HL-60/S4 (cell line): ENCODE measurements around the gene KDM4B.

Experiments
- in situ Hi-C: fragments of 300-500 bp; cut with MboI; formaldehyde crosslinking; loops from 2 replicates; pipeline ENCODE4 v1.14.3; 2022; ENCODE audit warnings: low sequenced_read_pairs

The KDM4B gene

GRCh38 chr19:5048727-5049553 lies 80.0 kb downstream of the KDM4B start:
- in situ Hi-C loops: no loop called here

GRCh38 chr19:5049561-5049960 lies 80.6 kb downstream of the KDM4B start:
- in situ Hi-C loops: no loop called here

GRCh38 chr19:5050067-5050656 lies 81.2 kb downstream of the KDM4B start:
- in situ Hi-C loops: no loop called here

GRCh38 chr19:5050905-5051304 lies 82.0 kb downstream of the KDM4B start:
- in situ Hi-C loops: no loop called here

- in situ Hi-C loops: no loop called here
Observed at GRCh38 chr19:5051619-5052018, 82.7 kb downstream of the KDM4B start.

- in situ Hi-C loops: no loop called here
Observed at GRCh38 chr19:5052515-5052914, 83.6 kb downstream of the KDM4B start.

GRCh38 chr19:5052945-5053485 lies 84.1 kb downstream of the KDM4B start:
- in situ Hi-C loops: no loop called here

GRCh38 chr19:5053661-5054060 lies 84.7 kb downstream of the KDM4B start:
- in situ Hi-C loops: no loop called here

- in situ Hi-C loops: no loop called here
Observed at GRCh38 chr19:5054551-5055456, 85.9 kb downstream of the KDM4B start.

- in situ Hi-C loops: no loop called here
Observed at GRCh38 chr19:5055457-5055776, 86.5 kb downstream of the KDM4B start.

GRCh38 chr19:5057860-5058259 lies 88.9 kb downstream of the KDM4B start:
- in situ Hi-C loops: no loop called here

- in situ Hi-C loops: no loop called here
Observed at GRCh38 chr19:5058521-5059212, 89.8 kb downstream of the KDM4B start.

GRCh38 chr19:5059213-5059574 lies 90.3 kb downstream of the KDM4B start:
- in situ Hi-C loops: no loop called here

- in situ Hi-C loops: no loop called here
Observed at GRCh38 chr19:5059793-5060192, 90.9 kb downstream of the KDM4B start.

- in situ Hi-C loops: no loop called here
Observed at GRCh38 chr19:5062195-5062594, 93.3 kb downstream of the KDM4B start.

GRCh38 chr19:5062799-5063198 lies 93.9 kb downstream of the KDM4B start:
- in situ Hi-C loops: no loop called here

GRCh38 chr19:5063873-5064645 lies 95.1 kb downstream of the KDM4B start:
- in situ Hi-C loops: no loop called here

GRCh38 chr19:5064896-5065295 lies 96.0 kb downstream of the KDM4B start:
- in situ Hi-C loops: no loop called here

- in situ Hi-C loops: no loop called here
Observed at GRCh38 chr19:5065663-5066093, 96.8 kb downstream of the KDM4B start.

- in situ Hi-C loops: no loop called here
Observed at GRCh38 chr19:5066768-5067167, 97.9 kb downstream of the KDM4B start.
